GM18511 (cell line): ENCODE data around the gene FPR2.

Experiments used
- ATAC-seq: cut with Tn5 transposase; IDR thresholded peaks from one replicate; pipeline ENCODE4 v1.9.1; 2021; ENCODE audit warnings: mild to moderate bottlenecking, moderate library complexity; ENCODE audit not compliant: unreplicated experiment

Gene FPR2

DNA sequence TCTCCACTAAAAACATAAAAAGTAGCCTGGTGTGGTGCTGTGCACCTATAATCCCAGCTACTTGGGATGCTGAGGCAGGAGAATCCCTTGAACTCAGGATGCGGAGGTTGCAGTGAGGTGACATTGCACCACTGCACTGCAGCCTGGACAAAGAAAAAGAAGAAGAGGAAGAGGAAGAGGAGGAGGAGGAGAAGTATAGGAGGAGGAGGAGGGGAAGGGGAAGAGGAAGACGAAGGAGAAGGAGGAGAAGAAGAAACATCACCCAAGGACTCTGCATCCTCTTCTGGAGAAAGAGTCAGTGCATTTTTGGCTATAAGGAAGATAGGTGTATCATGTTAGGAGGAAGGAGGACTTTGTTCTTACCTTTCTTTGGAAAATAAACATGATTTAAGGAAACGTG, 21.0 kb downstream of the FPR2 start:
- no peak for ATAC-seq

DNA sequence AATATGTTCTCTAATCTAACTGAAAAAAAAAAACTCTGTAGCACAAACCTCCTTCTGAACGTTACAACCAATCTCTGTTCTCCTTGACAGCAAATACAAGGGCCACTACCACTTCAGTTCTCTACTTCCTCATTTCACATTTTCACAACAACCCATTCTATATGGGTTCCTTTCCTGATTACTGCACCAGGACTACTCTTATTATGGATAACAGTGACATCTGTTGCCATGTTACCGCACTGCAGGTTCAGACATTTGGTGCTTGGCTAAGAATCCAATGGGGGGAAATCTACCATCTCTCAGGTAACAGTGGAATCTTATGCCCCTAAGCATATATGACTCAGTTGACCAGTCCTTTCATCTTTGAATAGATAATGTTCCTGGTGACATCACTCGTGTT, 22.4 kb downstream of the FPR2 start:
- ATAC-seq = no peak

- no peak for ATAC-seq
Measured at GRCh38 chr19:51784109-51784785, 23.3 kb downstream of the FPR2 start.

GRCh38 chr19:51784922-51785690, 24.1 kb downstream of the FPR2 start:
- ATAC-seq = no peak

GRCh38 chr19:51786646-51787494, 25.9 kb downstream of the FPR2 start:
- ATAC-seq = no peak

- no peak for ATAC-seq
Measured at GRCh38 chr19:51788029-51788428, 27.0 kb downstream of the FPR2 start.

DNA sequence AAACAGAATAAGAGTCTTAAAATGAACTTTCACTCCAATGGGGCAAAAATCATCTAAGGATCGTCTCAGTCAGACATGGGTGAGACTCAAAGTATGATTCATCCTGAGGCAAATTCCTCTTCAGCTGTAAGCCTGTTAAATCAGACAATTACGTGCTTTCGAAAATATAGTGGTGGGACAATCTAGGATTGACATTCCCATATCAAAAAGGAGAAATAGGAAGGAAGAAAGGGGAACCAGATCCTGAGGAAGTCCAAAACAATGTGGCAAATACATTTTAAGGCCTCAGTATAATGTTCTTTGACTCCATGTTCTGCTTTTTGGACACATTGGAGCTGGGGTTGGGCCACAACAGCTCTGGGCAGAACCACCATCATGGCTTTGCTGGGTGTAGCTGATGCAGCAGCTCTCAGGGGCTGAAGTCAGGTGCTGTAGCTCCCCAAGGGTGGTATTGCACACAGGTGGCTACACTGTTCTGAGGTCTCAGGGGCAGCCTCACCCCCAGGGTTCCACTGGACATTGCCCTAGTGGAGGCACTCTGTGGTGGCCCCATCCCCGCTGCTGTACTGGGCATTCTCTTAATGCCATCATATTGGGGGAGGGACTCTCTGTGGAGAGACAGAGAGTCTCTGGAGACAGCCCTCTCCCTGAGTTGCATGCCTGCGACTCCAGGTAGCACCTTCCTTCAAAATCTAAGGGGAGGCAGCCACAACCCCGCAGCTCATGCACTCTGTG, 28.2 kb downstream of the FPR2 start:
- ATAC-seq = no peak

GRCh38 chr19:51792932-51793331, 32.0 kb downstream of the FPR2 start:
- ATAC-seq = no peak

- ATAC-seq = no peak
Measured at GRCh38 chr19:51793994-51794393, 33.0 kb downstream of the FPR2 start.

DNA sequence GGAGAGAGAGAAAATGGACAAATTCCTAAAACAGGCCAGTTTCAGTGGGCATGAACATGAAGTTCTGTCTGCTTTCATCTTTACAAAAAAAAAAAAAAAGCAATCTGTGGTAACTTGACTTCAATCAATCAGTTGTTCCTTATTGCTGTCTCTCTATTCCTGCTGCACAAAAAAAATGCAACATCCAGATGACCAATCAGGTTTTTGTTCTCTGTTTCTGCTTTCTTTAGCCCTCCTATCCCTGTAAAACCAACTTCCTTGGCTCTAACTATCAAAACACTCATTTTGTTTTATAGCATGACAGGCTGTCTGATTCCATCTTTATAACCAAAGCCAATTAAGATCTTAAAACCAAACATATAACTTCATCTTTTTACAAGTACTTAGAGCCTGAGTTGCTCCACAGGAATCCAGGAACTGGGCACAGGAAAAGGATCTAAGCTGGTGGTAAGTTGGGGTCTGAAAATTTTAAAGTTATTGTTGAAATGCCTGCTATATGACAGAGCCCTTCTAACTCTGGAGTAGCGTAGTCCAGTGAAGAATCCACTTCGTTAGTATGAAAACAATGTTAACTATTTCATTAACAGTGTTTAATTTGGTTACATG, 34.0 kb downstream of the FPR2 start, which contains the start of gene FPR3:
TSS of gene FPR3 (plus strand) at position 273 of the 606 bp plus-strand sequence. CDS start 28,592 bp downstream, outside the sequence.
- ATAC-seq = no peak

DNA sequence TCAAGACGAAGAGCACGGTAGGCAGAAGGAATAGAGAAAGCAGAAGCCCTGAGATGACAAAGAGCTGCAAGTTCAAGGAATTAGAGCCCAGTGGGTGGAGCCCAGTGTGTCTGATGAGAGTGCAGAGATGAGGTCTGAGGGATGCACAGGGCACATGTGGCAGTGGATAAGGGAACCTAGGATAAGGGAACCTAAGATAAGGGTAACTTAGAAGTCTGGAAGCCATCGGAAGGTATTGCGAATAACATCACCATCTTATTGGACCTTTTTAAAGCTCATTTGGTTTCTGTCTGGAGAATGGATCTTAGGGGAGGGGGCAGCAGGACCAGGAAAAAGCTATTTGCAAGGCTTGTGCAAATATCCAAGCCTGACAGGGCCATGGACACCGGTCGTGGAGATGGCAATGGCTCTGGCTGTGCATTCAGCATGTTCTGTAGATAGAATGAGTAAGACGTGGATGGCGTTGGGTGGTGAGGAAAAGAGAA, 35.3 kb downstream of the FPR2 start:
- ATAC-seq = no peak

DNA sequence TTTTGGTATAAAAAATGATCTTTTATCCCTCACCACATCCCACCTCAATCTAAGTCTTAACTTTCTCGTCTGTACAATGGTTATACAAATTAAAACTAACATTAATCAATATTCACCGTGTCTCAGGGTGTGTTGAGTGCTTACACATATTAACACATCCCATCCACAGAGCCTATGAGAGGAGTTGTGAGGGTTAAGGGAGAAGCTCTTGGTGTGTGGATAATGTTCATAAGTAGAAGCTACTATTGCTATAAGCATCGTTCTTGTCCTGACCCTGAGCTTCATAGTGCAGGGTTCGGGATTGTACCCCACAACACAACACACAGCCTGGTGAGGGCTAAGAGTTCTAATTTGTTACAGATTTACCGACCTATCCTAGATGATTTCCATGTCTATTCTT, 36.5 kb downstream of the FPR2 start:
- no peak for ATAC-seq

GRCh38 chr19:51798062-51798461, 37.1 kb downstream of the FPR2 start:
- ATAC-seq = no peak

DNA sequence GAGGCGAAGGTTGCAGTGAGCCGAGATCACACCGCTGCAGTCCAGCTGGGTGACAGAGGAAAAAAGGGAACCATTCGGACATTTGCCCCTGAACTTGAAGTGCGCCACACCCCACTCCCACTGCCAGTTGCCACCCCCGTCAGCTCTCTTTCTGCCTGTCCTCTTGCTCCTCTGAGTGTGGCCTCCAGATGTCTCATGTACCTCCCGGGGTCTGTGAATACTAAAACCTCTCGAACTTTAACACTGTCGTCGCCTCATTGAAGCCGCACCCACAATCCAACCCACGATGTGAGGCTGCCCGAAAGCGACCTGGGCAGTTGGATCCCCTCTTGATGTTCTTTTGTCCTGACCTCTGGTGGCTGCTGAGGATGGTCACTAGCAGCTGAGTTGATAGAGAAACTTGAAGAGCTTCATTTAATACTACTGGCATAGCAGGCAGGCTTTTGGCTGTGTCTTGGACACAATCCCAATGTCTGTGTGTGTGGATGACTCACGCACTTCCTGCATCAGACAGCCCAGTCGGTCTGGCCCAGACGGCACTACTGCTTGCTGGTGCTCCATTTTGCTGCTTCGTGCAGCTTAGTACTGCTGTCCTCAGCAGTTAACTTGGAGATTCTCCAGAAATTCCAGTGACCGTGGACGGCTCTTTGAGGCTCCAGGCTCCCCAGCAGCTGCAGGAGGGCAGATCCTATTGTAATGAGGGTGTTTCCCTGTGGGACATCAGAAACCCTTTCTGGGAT, 38.2 kb downstream of the FPR2 start:
- ATAC-seq = no peak

DNA sequence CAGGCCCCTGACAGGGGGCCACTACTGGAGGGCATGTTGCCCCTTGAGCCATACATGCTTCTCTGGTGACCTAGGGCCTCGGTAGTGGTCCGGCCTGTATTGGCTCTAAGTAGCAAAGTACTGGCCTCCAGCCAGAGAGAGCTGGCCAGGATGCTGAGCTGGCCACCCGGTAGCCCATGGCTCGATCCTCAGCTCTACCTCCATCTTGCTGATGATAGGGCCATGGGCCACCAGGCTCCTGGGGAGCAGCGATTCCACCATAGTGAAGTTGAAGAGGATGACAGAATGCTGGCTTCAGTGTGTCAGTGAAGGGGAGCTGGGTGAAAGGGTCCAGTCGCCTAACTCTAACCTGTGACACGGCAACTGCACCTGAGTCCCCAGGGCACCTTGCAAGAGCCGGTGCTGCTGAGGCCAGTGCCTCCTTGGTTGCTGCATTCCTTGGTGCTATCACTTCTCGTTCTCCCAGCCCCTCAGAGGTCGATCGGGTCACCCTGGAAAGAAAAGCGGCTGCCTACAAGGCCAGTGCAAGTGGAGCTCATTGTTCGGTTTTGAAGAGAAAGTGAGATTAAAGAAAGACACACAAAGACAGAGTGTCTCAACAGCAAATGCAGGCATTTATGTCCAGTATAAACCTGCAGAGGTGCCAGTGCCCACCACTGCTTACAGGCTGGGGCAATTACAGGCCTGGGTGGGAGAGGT, 38.9 kb downstream of the FPR2 start:
- no peak for ATAC-seq

DNA sequence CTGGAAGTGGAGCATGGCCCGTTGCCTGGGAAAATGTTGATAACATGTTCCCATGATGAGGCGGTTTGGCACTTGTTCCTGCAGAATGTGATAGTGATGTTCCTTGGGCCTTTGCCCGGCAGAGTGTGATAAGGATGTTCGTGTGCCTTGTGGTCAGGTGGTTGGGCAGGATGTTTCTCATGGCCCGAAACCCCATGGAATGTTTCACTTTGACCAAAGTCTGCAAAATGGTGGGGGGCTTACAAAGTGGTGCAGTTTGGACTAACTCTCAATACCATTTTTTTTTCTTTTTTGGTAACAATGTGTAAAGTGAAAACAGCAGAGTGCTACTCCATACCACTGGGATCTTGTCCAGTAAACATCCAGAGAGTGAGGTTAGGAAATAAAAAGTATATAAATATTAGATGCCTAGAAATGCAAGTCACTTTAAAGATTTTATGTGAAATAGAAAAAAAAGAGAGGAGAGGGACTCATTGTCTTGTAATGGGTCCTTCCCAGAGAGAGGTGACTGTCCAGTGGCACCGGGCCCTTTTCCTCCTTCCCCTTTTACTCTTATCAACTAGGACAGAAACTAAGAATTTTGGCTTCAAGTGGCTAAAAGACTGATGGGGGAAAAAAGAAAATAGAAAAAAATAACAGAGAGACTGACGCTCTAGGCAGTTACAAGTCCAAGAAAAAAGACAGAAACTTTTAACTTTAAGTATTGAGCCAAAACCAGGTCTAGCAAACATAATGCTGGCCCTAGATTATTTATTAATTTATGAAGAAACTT, 39.7 kb downstream of the FPR2 start:
- no peak for ATAC-seq

- ATAC-seq = no peak
Measured at GRCh38 chr19:51802775-51803174, 41.8 kb downstream of the FPR2 start.

- no peak for ATAC-seq
Measured at GRCh38 chr19:51803519-51803918, 42.5 kb downstream of the FPR2 start.
